ENCODE data around the gene PHACTR1.

DNA sequence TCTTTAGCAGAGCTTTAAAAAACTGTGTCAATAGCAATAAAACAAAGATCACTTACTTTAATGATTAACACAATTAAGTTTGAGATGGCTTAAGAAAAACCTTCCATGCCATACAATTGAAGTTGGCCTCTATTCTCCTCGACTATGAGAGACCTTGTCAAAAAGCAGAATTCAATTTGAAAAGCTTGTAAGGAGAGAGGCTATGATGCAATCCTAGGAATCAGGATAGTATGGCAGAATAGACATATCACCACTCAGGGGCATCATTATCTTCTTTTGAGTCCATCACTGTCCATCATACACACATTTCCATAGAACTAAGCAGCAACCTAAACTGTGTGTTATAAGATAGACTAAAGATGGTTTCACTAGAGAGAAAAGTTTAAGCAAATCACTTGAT, 594.6 kb downstream of the PHACTR1 start:
- TF ChIP-seq, protein P1, sequence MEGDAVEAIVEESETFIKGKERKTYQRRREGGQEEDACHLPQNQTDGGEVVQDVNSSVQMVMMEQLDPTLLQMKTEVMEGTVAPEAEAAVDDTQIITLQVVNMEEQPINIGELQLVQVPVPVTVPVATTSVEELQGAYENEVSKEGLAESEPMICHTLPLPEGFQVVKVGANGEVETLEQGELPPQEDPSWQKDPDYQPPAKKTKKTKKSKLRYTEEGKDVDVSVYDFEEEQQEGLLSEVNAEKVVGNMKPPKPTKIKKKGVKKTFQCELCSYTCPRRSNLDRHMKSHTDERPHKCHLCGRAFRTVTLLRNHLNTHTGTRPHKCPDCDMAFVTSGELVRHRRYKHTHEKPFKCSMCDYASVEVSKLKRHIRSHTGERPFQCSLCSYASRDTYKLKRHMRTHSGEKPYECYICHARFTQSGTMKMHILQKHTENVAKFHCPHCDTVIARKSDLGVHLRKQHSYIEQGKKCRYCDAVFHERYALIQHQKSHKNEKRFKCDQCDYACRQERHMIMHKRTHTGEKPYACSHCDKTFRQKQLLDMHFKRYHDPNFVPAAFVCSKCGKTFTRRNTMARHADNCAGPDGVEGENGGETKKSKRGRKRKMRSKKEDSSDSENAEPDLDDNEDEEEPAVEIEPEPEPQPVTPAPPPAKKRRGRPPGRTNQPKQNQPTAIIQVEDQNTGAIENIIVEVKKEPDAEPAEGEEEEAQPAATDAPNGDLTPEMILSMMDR (IDR thresholded peaks at IDR 0.05), result no peak
- TF ChIP-seq FOXM1 (IDR thresholded peaks at IDR 0.05; ENCODE audit: low read depth), result no peak
- no peak for TF ChIP-seq POLR2AphosphoS5 (IDR thresholded peaks at IDR 0.05; ENCODE audit: low read depth, low read length)
- TF ChIP-seq, protein P2, sequence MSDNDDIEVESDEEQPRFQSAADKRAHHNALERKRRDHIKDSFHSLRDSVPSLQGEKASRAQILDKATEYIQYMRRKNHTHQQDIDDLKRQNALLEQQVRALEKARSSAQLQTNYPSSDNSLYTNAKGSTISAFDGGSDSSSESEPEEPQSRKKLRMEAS (IDR thresholded peaks at IDR 0.05; ENCODE audit: low read depth), result no peak
- no peak for TF ChIP-seq EZH2phosphoT487 (IDR thresholded peaks at IDR 0.05; ENCODE audit: borderline replicate concordance, low read depth)
- TF ChIP-seq, protein P3, sequence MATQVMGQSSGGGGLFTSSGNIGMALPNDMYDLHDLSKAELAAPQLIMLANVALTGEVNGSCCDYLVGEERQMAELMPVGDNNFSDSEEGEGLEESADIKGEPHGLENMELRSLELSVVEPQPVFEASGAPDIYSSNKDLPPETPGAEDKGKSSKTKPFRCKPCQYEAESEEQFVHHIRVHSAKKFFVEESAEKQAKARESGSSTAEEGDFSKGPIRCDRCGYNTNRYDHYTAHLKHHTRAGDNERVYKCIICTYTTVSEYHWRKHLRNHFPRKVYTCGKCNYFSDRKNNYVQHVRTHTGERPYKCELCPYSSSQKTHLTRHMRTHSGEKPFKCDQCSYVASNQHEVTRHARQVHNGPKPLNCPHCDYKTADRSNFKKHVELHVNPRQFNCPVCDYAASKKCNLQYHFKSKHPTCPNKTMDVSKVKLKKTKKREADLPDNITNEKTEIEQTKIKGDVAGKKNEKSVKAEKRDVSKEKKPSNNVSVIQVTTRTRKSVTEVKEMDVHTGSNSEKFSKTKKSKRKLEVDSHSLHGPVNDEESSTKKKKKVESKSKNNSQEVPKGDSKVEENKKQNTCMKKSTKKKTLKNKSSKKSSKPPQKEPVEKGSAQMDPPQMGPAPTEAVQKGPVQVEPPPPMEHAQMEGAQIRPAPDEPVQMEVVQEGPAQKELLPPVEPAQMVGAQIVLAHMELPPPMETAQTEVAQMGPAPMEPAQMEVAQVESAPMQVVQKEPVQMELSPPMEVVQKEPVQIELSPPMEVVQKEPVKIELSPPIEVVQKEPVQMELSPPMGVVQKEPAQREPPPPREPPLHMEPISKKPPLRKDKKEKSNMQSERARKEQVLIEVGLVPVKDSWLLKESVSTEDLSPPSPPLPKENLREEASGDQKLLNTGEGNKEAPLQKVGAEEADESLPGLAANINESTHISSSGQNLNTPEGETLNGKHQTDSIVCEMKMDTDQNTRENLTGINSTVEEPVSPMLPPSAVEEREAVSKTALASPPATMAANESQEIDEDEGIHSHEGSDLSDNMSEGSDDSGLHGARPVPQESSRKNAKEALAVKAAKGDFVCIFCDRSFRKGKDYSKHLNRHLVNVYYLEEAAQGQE (IDR thresholded peaks at IDR 0.05; ENCODE audit: low read depth, low read length), result no peak
- TF ChIP-seq EP300 (IDR thresholded peaks at IDR 0.05; ENCODE audit: borderline replicate concordance in 1 of 2, low read depth in 1 of 2, low read length in 1 of 2), result no peak
- TF ChIP-seq NRF1 (IDR thresholded peaks at IDR 0.05; ENCODE audit: low read depth, low read length), result no peak
- no peak for TF ChIP-seq MXI1 (IDR thresholded peaks at IDR 0.05; ENCODE audit: low read depth, low read length)
- TF ChIP-seq CHD2 (IDR thresholded peaks at IDR 0.05; ENCODE audit: low read length, partially characterized antibody), result no peak

Measured in SK-N-SH (cell line).